Psoas muscle (tissue), 8 donors: ENCODE measurements around the gene PARD6B. TPM values are rescaled to one million over a fixed set of nuclear protein-coding genes. Genes with fewer than 3 reads are reported as not detected.

Source experiments
- ATAC-seq, 4 donors: fragments of 200-7000 bp; cut with Tn5 transposase; one replicate each; pipeline ENCODE4 v1.9.1; 2020; ENCODE audit warnings: moderate library complexity in 3 of 4, mild to moderate bottlenecking in 2 of 4
- DNase-seq, 2 donors: peaks; one replicate each; pipeline ENCODE4 v3.0.0-alpha.2; 2020
- H3K27ac ChIP-seq: fragments of 200-600 bp; one replicate; pipeline ENCODE4 v1.8.0; 2022
- H3K27me3 ChIP-seq, 3 donors: fragments of 200-600 bp in 1 of 3; one replicate each; pipeline versions ENCODE4 v1.6.1 to v1.8.0; 2013 to 2022; ENCODE audit warnings: low read length in 2 of 3, mild to moderate bottlenecking in 2 of 3, moderate library complexity in 1 of 3; ENCODE audit not compliant: insufficient read depth in 3 of 3
- H3K36me3 ChIP-seq, 2 donors: fragments of 200-600 bp in 1 of 2; one replicate each; pipeline versions ENCODE4 v1.6.1 to v1.8.0; 2013 to 2022; ENCODE audit warnings: low read depth in 1 of 2, mild to moderate bottlenecking in 1 of 2, moderate library complexity in 1 of 2; ENCODE audit not compliant: insufficient read depth in 1 of 2
- H3K4me1 ChIP-seq: fragments of 200-600 bp; one replicate; pipeline ENCODE4 v1.8.0; 2022
- H3K4me3 ChIP-seq: fragments of 200-600 bp; one replicate; pipeline ENCODE4 v1.8.0; 2022; ENCODE audit warnings: mild to moderate bottlenecking
- H3K9me3 ChIP-seq: fragments of 200-600 bp; one replicate; pipeline ENCODE4 v1.8.0; 2022
- WGBS, 3 donors: extraction: QIAGEN DNeasy Blood & Tissue Kit; methylation state at CpG; one replicate each; pipeline versions ENCODE4 v1.1.6 to v1.1.7; 2013; 5-methylcytosine and 5-hydroxymethylcytosine counted together
- intact Hi-C, 2 donors: fragments of 100-400 bp; cut with DNase I; formaldehyde crosslinking; loops; one replicate each; pipeline versions ENCODE4 v1.11.0 to v1.14.2; 2022
- polyA plus RNA-seq, 3 donors: library from polyadenylated mRNA; stranded (reverse); fragments of 200-250 nt; gene quantifications; one replicate each; pipeline ENCODE4 v1.2.3, GENCODE V29; 2013
- total RNA-seq, 4 donors: library from RNA; stranded (reverse); fragmentation: NEBNext Ultra II Directional in 2 of 4; extraction: Animal tissue kit (Norgen Biotek cat#: 25700) in 2 of 4; gene quantifications; one replicate each; pipeline versions ENCODE4 v1.2.1 to v1.2.4, GENCODE V29; 2021 to 2023
- TF ChIP-seq, protein P1 (sequence below): fragments of 200-600 bp; IDR thresholded peaks from one replicate; pipeline ENCODE4 v1.8.0; 2022; ENCODE audit warnings: antibody characterized with exemption
- donor health status: healthy with polysubstance abuse.
- donor health status: DM: no; HTN: no; CAD: no; lungs with moderate emphysema.
- donor health status: Bipolar disorder and iron deficiency.
- donor health status: healthy.
- donor health status: DM: yes; HTN: yes; CAD: no.
- donor health status: DM: no; HTN: no; CAD: no.
- donor health status: DM: no; HTN: no; CAD: no.
- donor health status: DM: yes; HTN: yes; CAD: no.

Gene PARD6B
- total and polyA plus RNA-seq, 7 donors, result 0.27 to 5.0 (median 0.97) TPM

DNA sequence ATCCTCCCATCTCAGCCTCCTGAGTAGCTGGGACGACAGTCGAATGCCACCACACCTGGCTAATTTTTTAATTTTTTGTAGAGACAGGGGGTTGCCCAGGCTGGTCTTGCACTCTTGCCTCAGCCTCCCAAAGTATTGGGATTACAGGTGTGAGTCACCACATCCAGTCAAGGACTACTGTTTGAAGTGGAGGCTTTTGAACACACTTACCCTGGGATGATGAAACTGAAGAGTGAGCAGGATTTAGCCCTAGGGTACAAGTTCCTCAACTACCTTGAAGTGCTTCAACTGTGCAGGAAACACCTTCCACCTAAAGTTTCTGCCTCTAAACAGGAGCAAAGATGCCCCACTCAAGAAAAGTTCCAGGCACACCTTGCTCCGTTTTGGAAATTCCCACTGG lies 15.7 kb upstream of the PARD6B start:
- Histone ChIP-seq H3K9me3 (no peaks in the 10 kb centered on the region), H3K27ac (no peak overlapping the region), H3K27me3 (no peaks in the 10 kb centered on the region), H3K4me1 (peaks cover 11% of the 10 kb centered on the region), H3K36me3 (no peaks in the 10 kb centered on the region), H3K4me3 (no peak overlapping the region)
- no peak for ATAC-seq
- DNase-seq, result no peak
- WGBS, 3 donors, result 87 to 92% (median 89%) methylated on average over 3 of the region's 3 CpGs
- intact Hi-C loops, result no loop called here
- TF ChIP-seq, protein P1, sequence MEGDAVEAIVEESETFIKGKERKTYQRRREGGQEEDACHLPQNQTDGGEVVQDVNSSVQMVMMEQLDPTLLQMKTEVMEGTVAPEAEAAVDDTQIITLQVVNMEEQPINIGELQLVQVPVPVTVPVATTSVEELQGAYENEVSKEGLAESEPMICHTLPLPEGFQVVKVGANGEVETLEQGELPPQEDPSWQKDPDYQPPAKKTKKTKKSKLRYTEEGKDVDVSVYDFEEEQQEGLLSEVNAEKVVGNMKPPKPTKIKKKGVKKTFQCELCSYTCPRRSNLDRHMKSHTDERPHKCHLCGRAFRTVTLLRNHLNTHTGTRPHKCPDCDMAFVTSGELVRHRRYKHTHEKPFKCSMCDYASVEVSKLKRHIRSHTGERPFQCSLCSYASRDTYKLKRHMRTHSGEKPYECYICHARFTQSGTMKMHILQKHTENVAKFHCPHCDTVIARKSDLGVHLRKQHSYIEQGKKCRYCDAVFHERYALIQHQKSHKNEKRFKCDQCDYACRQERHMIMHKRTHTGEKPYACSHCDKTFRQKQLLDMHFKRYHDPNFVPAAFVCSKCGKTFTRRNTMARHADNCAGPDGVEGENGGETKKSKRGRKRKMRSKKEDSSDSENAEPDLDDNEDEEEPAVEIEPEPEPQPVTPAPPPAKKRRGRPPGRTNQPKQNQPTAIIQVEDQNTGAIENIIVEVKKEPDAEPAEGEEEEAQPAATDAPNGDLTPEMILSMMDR, result no peak

DNA sequence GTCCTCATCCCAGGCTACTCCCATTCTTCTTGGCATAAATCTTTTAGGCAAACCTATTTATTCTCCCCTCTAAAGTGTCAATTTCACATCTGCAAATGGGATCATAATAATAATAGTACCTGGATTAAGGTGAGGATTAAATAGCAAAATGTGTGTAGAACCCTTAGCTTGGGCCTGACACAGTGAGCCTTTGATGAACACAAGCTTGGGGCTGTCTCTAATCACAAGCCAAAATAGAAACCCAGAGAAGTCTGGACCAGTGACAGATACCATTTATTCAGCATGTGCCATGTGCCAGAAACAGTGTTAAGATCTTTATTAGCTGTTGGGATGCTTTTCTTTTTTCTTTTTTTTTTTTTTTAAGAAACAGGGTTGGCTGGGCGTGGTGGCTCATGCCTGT lies 14.9 kb upstream of the PARD6B start:
- Histone ChIP-seq H3K27ac (no peak overlapping the region), H3K9me3 (no peaks in the 10 kb centered on the region), H3K4me1 (peaks cover 11% of the 10 kb centered on the region), H3K4me3 (no peak overlapping the region), H3K27me3 (no peaks in the 10 kb centered on the region), H3K36me3 (no peaks in the 10 kb centered on the region)
- DNase-seq (no peak), ATAC-seq (no peak)
- TF ChIP-seq, protein P1, result no peak
- WGBS, 3 donors, result 68 to 90% (median 83%) methylated on average over 1 of the region's 1 CpG
- intact Hi-C loops, result no loop called here

DNA sequence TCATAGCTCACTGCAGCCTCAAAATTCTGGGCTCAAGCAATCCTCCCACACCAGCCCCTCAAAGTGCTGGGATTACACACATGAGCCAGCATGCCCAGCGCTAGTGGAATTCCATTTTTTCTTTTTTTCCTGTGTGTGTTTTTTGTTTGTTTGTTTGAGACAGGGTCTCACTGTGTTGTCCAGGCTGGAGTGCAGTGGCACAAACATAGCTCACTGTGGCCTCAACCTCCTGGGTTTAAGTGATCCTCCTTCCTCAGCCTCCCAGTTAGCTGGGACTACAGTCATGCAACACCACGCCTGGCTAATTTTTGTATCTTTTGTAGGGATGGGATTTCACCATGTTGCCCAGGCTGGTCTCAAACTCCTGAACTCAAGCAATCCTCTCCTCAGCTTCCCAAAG lies 14.1 kb upstream of the PARD6B start:
- H3K27me3 ChIP-seq, result no peaks in the 10 kb centered on the region
- TF ChIP-seq, protein P1, result no peak
- intact Hi-C loops, result no loop called here
- no peaks in the 10 kb centered on the region for H3K9me3 ChIP-seq
- DNase-seq, result no peak
- ATAC-seq, result no peak
- no peak overlapping the region for H3K27ac ChIP-seq
- H3K36me3 ChIP-seq, result no peaks in the 10 kb centered on the region
- H3K4me3 ChIP-seq, result no peak overlapping the region
- WGBS, 3 donors, result 63 to 89% (median 66%) methylated on average over 2 of the region's 2 CpGs
- H3K4me1 ChIP-seq, result peaks cover 11% of the 10 kb centered on the region

DNA sequence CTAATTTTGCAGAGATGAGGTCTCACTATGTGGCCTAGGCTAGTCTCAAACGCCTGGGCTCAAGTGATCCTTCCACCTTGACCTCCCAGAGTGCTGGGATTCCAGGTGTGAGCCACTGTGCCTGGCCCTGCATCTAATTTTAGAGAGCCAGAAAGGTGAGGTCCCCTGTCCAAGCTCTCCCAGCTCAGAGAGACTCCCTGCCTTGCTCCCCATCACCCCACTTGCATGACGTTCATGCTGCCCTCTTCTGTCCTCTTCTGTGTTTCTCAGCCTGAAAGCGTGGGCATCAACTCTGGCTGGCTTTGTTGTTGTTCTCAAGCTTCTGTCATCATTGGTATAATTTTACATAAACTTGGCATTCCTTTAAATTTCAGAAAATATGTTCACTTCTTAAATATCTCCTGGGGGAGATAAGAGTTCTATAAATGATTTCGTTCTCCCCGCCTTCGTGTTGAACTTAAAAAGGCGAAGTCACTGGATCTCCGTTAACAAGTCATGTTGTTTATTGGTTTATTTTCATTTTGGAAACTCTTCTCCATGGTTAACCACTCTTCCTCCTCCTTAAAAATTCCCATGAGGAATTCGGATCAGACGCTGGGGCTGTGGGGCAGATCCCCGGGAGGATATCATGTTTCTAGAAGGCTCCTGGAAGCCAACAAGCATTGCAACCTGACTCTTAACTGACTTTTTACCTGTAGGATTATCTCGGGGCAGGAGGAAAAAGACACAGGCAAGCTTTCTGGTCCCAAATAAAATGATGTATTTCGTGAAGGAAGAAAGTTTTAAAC lies 13.2 kb upstream of the PARD6B start:
- peaks cover 11% of the 10 kb centered on the region for H3K4me1 ChIP-seq
- WGBS, 3 donors, result 25 to 44% (median 33%) methylated on average over 13 of the region's 13 CpGs
- TF ChIP-seq, protein P1, result no peak
- no peak for DNase-seq
- ATAC-seq, result no peak
- no peak overlapping the region for H3K27ac ChIP-seq
- H3K9me3 ChIP-seq, result no peaks in the 10 kb centered on the region
- intact Hi-C loops, result no loop called here
- H3K36me3 ChIP-seq, result no peaks in the 10 kb centered on the region
- no peaks in the 10 kb centered on the region for H3K27me3 ChIP-seq
- no peak overlapping the region for H3K4me3 ChIP-seq

DNA sequence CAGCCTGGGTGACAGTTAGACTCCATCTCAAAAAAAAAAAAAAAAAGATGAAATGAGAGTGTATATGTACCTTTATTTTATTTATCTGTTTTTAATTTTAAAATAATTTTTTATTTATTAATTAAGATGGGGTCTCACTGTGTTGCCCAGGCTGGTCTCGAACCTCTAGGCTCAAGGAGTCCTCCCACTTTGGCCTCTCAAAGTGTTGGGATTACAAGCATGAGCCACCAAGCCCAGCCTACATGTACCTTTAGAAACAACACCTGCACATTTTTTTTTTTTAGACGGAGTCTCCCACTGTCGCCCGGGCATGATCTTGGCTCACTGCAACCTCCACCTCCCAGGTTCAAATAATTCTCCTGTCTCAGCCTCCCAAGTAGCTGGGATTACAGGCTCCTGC lies 12.1 kb upstream of the PARD6B start:
- Histone ChIP-seq H3K36me3 (no peaks in the 10 kb centered on the region), H3K27me3 (no peaks in the 10 kb centered on the region), H3K4me1 (peaks cover 11% of the 10 kb centered on the region), H3K9me3 (no peaks in the 10 kb centered on the region), H3K4me3 (no peak overlapping the region), H3K27ac (no peak overlapping the region)
- no peak for DNase-seq
- intact Hi-C loops, result no loop called here
- ATAC-seq, result no peak
- 95 to 97% (median 97%) methylated on average over 4 of the region's 4 CpGs for WGBS, 3 donors
- TF ChIP-seq, protein P1, result no peak
